ENCODE data around the gene GRID1. TPM values are rescaled to one million over a fixed set of nuclear protein-coding genes. Genes with fewer than 3 reads are reported as not detected.
"Not testable (repeated sequence)": the region's sequence is repeated elsewhere in the genome, so short reads cannot be mapped to it uniquely, and the experiment has no call there.

Gene GRID1
- total RNA-seq, 1 donor from 2014 or later: 2.7 TPM

GRCh38 chr10:86058964-86059363, 307.6 kb downstream of the GRID1 start:
- no peak for DNase-seq

- peak; percentile 39 for DNase-seq
Measured at GRCh38 chr10:86057708-86058107, 308.9 kb downstream of the GRID1 start.

- DNase-seq: no peak
Measured at GRCh38 chr10:86056672-86057071, 309.9 kb downstream of the GRID1 start.

GRCh38 chr10:86055928-86056327, 310.7 kb downstream of the GRID1 start:
- DNase-seq: no peak

- DNase-seq: no peak
Measured at GRCh38 chr10:86053675-86054074, 312.9 kb downstream of the GRID1 start.

- no peak for DNase-seq
Measured at GRCh38 chr10:86051586-86051985, 315.0 kb downstream of the GRID1 start.

- no peak for DNase-seq
Measured at GRCh38 chr10:86049442-86049841, 317.2 kb downstream of the GRID1 start.

GRCh38 chr10:86048973-86049372, 317.6 kb downstream of the GRID1 start:
- DNase-seq: no peak

- DNase-seq: no peak
Measured at GRCh38 chr10:86048571-86048970, 318.0 kb downstream of the GRID1 start.

GRCh38 chr10:86047588-86047987, 319.0 kb downstream of the GRID1 start:
- no peak for DNase-seq

GRCh38 chr10:86046845-86047460, 319.6 kb downstream of the GRID1 start:
- DNase-seq: no peak

GRCh38 chr10:86045896-86046295, 320.7 kb downstream of the GRID1 start:
- DNase-seq: no peak

GRCh38 chr10:86044029-86044428, 322.6 kb downstream of the GRID1 start:
- no peak for DNase-seq

- DNase-seq: no peak
Measured at GRCh38 chr10:86043236-86043635, 323.4 kb downstream of the GRID1 start.

- no peak for DNase-seq
Measured at GRCh38 chr10:86042161-86042560, 324.4 kb downstream of the GRID1 start.

- no peak for DNase-seq
Measured at GRCh38 chr10:86041116-86041515, 325.5 kb downstream of the GRID1 start.

GRCh38 chr10:86038371-86038770, 328.2 kb downstream of the GRID1 start:
- no peak for DNase-seq

- no peak for DNase-seq
Measured at GRCh38 chr10:86037096-86037495, 329.5 kb downstream of the GRID1 start.

GRCh38 chr10:86036544-86036831, 330.1 kb downstream of the GRID1 start:
- DNase-seq: no peak

GRCh38 chr10:86035791-86036543, 330.6 kb downstream of the GRID1 start:
- DNase-seq: no peak

- DNase-seq: no peak
Measured at GRCh38 chr10:86034710-86035109, 331.9 kb downstream of the GRID1 start.

- DNase-seq: no peak
Measured at GRCh38 chr10:86033581-86033980, 333.0 kb downstream of the GRID1 start.

- not testable (repeated sequence) for DNase-seq
Measured at GRCh38 chr10:86032087-86032486, 334.5 kb downstream of the GRID1 start.

GRCh38 chr10:86030312-86030711, 336.3 kb downstream of the GRID1 start:
- DNase-seq: no peak
